DMS153 treated with DMSO at 0.1 percent for 48 hours (cell line): ENCODE measurements around the gene SH3GL3.

Experiments used
- DNase-seq: peaks from one replicate; lab custom pipeline; 2025; ENCODE audit not compliant: unreplicated experiment; lab: John Stamatoyannopoulos, UW

Gene SH3GL3

DNA sequence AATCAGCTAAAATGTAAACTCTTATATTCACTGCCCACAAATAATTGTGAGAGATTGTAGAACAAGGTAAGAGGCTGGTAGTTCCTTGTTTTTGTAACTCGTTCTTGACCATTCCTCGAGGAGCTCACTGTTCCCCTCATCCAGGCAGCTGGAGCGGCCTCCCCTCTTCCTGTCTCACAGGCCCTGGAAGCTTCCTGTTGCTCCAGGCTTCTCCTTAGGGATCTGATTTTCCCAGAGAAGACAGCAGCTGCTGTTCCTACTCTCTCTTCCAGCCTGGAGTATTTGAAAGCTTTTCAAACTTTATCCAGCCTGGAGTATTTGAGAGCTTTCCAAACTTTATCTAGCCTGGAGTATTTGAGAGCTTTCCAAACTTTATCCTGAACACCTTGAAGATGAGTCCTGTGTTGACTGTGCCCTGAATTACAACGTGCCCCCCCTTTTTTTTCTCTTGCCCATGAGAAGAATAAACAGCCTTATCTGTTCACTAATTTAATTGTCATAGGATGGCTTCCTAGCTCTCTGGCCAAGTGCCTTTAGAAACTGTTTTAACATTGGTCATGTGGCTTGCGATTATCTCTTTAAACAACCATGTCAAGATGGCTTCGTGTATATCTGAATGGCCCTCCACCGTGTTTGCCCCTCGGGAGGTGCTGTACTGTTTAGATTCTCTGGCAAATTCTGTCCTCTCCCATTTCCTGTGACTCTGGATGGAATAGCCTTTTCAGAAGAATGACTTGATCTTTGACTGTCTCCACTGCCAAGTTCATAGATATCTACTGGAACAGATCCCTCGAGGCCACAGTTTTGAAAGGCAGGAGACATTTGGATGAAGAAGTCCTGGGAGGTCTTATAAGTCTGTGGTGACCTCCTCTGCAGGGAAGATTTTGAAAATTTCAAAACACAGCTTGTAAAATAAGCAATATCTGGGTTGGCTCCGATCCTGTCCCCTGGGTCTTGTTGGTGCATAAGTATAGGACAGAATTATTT, 211.6 kb downstream of the SH3GL3 start:
- no peak for DNase-seq

DNA sequence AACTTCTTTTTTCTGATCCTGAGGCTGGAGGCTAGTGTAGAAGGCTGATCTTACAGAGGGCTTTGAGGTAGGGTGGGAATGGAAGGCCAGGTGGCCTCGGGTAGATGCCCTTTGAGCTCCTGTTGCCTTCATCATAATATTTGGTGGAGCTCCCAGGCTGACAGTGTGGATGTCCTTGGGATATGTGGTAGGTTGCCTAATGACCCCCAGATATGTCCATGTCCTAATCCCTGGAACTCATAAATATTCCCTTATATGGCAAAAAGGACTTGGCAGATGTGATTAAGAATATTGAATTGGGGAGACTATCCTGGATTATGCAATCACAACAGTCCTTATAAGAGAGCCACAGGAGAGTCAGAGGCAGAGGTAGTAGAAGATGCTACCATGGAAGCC, 212.3 kb downstream of the SH3GL3 start:
- DNase-seq = no peak

DNA sequence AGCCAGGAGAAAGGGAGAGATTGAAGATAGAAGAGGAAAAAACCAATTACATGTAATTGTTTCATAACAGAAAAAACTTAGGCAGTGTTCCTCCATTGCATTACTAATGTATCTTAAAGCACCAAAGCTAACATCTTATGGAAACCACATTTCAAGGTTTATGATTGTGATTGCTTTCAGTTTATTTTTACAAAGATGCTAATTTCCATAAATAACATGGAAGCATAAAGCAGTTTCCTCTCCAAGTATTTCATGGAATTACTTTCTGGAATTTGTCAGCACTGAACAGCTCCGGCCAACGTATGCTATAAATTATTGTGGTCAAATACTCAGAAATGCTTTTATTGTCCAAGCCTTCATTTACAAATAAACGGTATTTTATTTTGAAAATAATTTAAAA, 218.3 kb downstream of the SH3GL3 start:
- DNase-seq = no peak
